Breast epithelium (tissue), 4 donors: Measurements from ENCODE around the gene PPP1R1B. TPM values are rescaled to one million over a fixed set of nuclear protein-coding genes. Genes with fewer than 3 reads are reported as not detected.

Source experiments
- DNase-seq, 2 donors: peaks; one replicate each; pipeline ENCODE4 v3.0.0-alpha.2; 2019; ENCODE audit warnings: low spot score in 2 of 2
- H3K27ac ChIP-seq, 2 donors: fragments of 200-600 bp; sonication (generic) in 1 of 2; one replicate each; pipeline ENCODE4 v1.5.1; 2016 to 2019; ENCODE audit warnings: mild to moderate bottlenecking in 1 of 2
- H3K27me3 ChIP-seq, 2 donors: fragments of 200-600 bp; sonication (generic) in 1 of 2; one replicate each; pipeline versions ENCODE4 v1.5.1 to v1.6.0; 2017 to 2019; ENCODE audit warnings: control low read depth in 1 of 2, mild to moderate bottlenecking in 1 of 2
- H3K36me3 ChIP-seq: fragments of 200-600 bp; one replicate; pipeline ENCODE4 v1.5.1; 2019
- H3K4me1 ChIP-seq, 2 donors: fragments of 200-600 bp; sonication (generic); one replicate each; pipeline ENCODE4 v1.5.1; 2016 to 2019; ENCODE audit warnings: control low read depth in 1 of 2
- H3K4me3 ChIP-seq, 3 donors: fragments of 200-600 bp; sonication (generic); 1 replicate in 2 of 3; 2 replicates in 1 of 3; pipeline ENCODE4 v1.5.1; 2016 to 2019; ENCODE audit warnings: mild to moderate bottlenecking in 3 of 3, moderate library complexity in 2 of 3
- H3K9me3 ChIP-seq, 2 donors: fragments of 200-600 bp; sonication (generic) in 1 of 2; one replicate each; pipeline ENCODE4 v1.5.1; 2016 to 2019; ENCODE audit warnings: control low read depth in 1 of 2
- CTCF ChIP-seq, 3 donors: fragments of 450-650 bp; IDR thresholded peaks; one replicate each; pipeline ENCODE4 v1.5.1; 2016 to 2017; ENCODE audit warnings: antibody characterized with exemption in 3 of 3, mild to moderate bottlenecking in 3 of 3, moderate library complexity in 3 of 3
- POLR2A ChIP-seq: fragments of 450-650 bp; IDR thresholded peaks from one replicate; pipeline ENCODE4 v1.6.1; 2016; ENCODE audit warnings: antibody characterized with exemption, mild to moderate bottlenecking, moderate library complexity
- POLR2AphosphoS5 ChIP-seq, 3 donors: sonication (generic); formaldehyde crosslinking; IDR thresholded peaks; one replicate each; pipeline ENCODE4 v1.6.1; 2017; ENCODE audit warnings: antibody characterized with exemption in 3 of 3
- intact Hi-C: fragments of 100-400 bp; cut with DNase I; formaldehyde crosslinking; loops from one replicate; pipeline ENCODE4 v1.15.1; 2023; ENCODE audit warnings: low total_unique reads
- total RNA-seq, 3 donors: library from RNA; depleted of rRNA; stranded (reverse); fragments of >200 nt; gene quantifications; one replicate each; pipeline ENCODE4 v1.1.0, GENCODE V29; 2016

Gene PPP1R1B
- total RNA-seq, 3 donors from 2014 or later = 22.6 to 71.3 (median 67.5) TPM

DNA sequence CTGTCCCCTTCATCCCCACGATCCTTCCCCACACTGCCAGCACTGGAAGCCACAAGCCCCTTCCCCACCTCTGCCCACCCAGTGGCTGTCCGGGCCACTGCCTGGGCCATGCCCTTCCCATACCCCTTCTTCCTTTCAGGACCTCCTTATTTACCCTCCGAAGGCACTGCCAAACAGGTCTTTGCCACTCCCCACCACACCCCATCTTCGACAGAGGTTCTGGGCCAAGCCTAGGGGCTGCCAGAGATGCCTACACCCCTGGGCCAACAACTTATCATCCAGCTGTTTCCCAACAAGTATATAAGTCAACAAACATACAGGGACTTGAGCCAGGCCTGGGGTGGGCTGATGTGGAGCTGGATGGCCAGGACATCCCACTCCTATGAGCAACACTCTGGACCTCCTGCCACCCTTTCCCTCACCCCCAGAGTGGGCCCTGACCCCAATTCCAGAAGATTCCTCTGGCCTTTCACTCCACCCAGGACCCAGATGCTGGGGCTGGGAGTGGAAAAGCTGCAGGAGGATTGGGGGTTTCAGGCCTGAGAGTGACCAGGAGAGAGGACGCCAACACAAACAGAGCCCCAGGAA lies 1.5 kb upstream of the PPP1R1B start:
- DNase-seq = no peak
- Histone ChIP-seq H3K4me1 (peaks cover 6 to 24% of the 10 kb centered on the region in 2 donors), H3K27ac (no peak overlapping the region), H3K36me3 (no peaks in the 10 kb centered on the region), H3K9me3 (no peaks in the 10 kb centered on the region), H3K27me3 (peaks cover 0 to 3% of the 10 kb centered on the region in 2 donors), H3K4me3 (no peak overlapping the region)
- intact Hi-C loops = loop anchor here (10.0 kb wide), 1 partner anchor 130 kb away; no protein-coding TSS in a partner anchor
- TF ChIP-seq CTCF (IDR thresholded peaks at IDR 0.05) (no peak), POLR2A (no peak), POLR2AphosphoS5 (IDR thresholded peaks at IDR 0.05) (no peak)

GRCh38 chr17:39627047-39627711 lies 427 bp downstream of the PPP1R1B start:
- H3K27me3 ChIP-seq = peaks cover 0 to 3% of the 10 kb centered on the region in 2 donors
- H3K27ac ChIP-seq = peak overlapping the region; percentile 91 to 93
- peaks cover 6 to 22% of the 10 kb centered on the region in 2 donors for H3K4me1 ChIP-seq
- intact Hi-C loops = loop anchor here (10.0 kb wide), 1 partner anchor 128 kb away; no protein-coding TSS in a partner anchor
- no peak for TF ChIP-seq POLR2AphosphoS5 (IDR thresholded peaks at IDR 0.05)
- TF ChIP-seq POLR2A = no peak
- no peak for TF ChIP-seq CTCF (IDR thresholded peaks at IDR 0.05)
- peak overlapping the region; percentile 14 to 70 (median 68) for H3K4me3 ChIP-seq
- DNase-seq = no peak
- H3K9me3 ChIP-seq = no peaks in the 10 kb centered on the region
- H3K36me3 ChIP-seq = no peaks in the 10 kb centered on the region

GRCh38 chr17:39627712-39628516 lies 1.2 kb downstream of the PPP1R1B start:
- Histone ChIP-seq H3K36me3 (no peaks in the 10 kb centered on the region), H3K4me1 (peaks cover 6 to 20% of the 10 kb centered on the region in 2 donors), H3K9me3 (no peaks in the 10 kb centered on the region), H3K27me3 (peaks cover 0 to 3% of the 10 kb centered on the region in 2 donors), H3K4me3 (peak overlapping the region in 2 of 3 donors; percentile 68 to 70), H3K27ac (peak overlapping the region; percentile 91 to 93)
- DNase-seq = no peak
- TF ChIP-seq POLR2A (no peak), CTCF (IDR thresholded peaks at IDR 0.05) (no peak), POLR2AphosphoS5 (IDR thresholded peaks at IDR 0.05) (no peak)
- intact Hi-C loops = loop anchor here (10.0 kb wide), 1 partner anchor 127 kb away; no protein-coding TSS in a partner anchor

DNA sequence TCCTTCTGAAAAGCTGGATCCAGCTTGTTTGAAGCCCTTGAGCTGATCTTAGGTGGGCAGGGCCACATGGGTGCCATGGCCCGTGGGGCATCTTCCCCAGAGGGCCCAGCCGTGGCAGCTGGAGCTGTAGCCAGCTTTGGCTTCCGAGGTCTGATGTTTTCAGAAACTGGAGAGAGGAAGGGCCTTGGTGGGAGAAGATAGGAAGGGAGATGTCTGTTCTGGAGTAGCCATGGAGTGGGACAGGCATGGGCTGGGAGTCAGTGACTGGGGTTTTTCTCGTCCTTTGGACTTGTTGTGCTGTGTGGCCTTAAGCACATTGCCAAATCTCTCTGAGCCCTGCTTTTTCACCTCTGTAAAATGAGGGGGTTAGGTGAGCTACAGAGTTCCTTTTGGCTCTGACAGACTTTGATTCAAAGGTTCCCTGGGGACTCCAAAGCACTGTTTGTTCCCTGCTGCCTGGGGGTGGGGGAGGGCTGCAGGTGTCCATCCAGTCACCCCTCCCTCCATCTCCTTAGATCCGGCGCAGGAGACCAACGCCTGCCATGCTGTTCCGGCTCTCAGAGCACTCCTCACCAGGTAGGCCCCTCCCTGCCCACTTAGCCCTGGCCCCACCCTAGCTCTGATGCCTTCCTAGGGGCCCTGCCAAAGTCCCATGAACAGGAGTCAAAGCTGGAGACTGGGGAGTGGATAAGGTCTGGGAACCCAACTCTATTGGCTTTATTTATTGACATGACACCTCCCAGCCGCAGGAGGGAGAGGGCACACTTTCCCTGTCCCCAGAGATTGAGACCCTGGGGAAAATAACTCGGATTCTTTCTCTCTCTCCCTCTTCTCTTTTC lies 2.1 kb downstream of the PPP1R1B start:
- Histone ChIP-seq H3K27ac (peak overlapping the region; percentile 91 to 93), H3K9me3 (no peaks in the 10 kb centered on the region), H3K36me3 (no peaks in the 10 kb centered on the region), H3K27me3 (peaks cover 0 to 3% of the 10 kb centered on the region in 2 donors), H3K4me1 (peaks cover 6 to 14% of the 10 kb centered on the region in 2 donors), H3K4me3 (peak overlapping the region in 1 of 3 donors; percentile 70)
- DNase-seq = no peak
- intact Hi-C loops = loop anchor here (10.0 kb wide), 1 partner anchor 126 kb away; no protein-coding TSS in a partner anchor
- no peak for TF ChIP-seq CTCF (IDR thresholded peaks at IDR 0.05)
- TF ChIP-seq POLR2AphosphoS5 (IDR thresholded peaks at IDR 0.05) = no peak
- no peak for TF ChIP-seq POLR2A
